HCT116 (cell line): ENCODE data around the gene RPS2. TPM values are rescaled to one million over a fixed set of nuclear protein-coding genes. Genes with fewer than 3 reads are reported as not detected.

Experiments used
- ATAC-seq: fragments of 200-7000 bp; cut with Tn5 transposase; 2 replicates; pipeline ENCODE4 v1.9.1; 2020; ENCODE audit warnings: mild to moderate bottlenecking, moderate library complexity
- BruUV-seq: library from RNA; stranded (reverse); fragments of 400-500 nt; replicated peaks from 2 replicates; lab custom pipeline; 2021; lab: Mats Ljungman, UMichigan
- CTCF ChIA-PET: fragments of 300-600 bp; sonication (Branson Sonifier 250); formaldehyde crosslinking; loops from one replicate; lab custom pipeline; 2021; ENCODE audit warnings: antibody characterized with exemption; lab: Charles Lee
- POLR2A ChIA-PET: fragments of 300-600, 350-600 bp; sonication (Branson Sonifier 250); formaldehyde crosslinking; loops from one replicate; lab custom pipeline; 2021; ENCODE audit warnings: antibody characterized with exemption; lab: Charles Lee
- RAD21 ChIA-PET, 2 experiments: fragments of 300-600 bp; sonication (Branson Sonifier 250); formaldehyde crosslinking; loops; one replicate each; lab custom pipeline; 2023; ENCODE audit warnings: low total read pairs in 2 of 2; ENCODE audit not compliant: uncharacterized antibody in 2 of 2, unreplicated experiment in 2 of 2, low non-redundant PET in 1 of 2; lab: Charles Lee
- DNase-seq: peaks from one replicate; pipeline ENCODE4 v3.0.0-alpha.2; 2010; ENCODE audit warnings: low read depth, low spot score
- H2AFZ ChIP-seq: fragments of 200-600 bp; shearing (Covaris generic), sonication (generic); 2 replicates; pipeline ENCODE4 v1.6.1; 2017; ENCODE audit warnings: low read depth, mixed run types, mixed read lengths, antibody characterized with exemption, low read length; ENCODE audit not compliant: poor library complexity, severe bottlenecking
- H3K27ac ChIP-seq: 2 replicates; pipeline ENCODE4 v1.5.1; 2012; ENCODE audit warnings: low read depth, low read length
- H3K27me3 ChIP-seq: fragments of 200-600 bp; sonication (generic); 2 replicates; pipeline ENCODE4 v1.6.1; 2016; ENCODE audit warnings: mixed run types, low read length, mixed read lengths; ENCODE audit not compliant: insufficient read depth
- H3K36me3 ChIP-seq, 2 experiments: fragments of 200-500 bp in 1 of 2; fragments of 200-600 bp in 1 of 2; sonication (Bioruptor generic) in 1 of 2; sonication (generic) in 1 of 2; 2 replicates each; pipeline versions ENCODE4 v1.5.1 to v1.6.1; 2014 to 2016; ENCODE audit warnings: low read length in 2 of 2, inconsistent platforms in 1 of 2, mixed read lengths in 1 of 2, mixed run types in 1 of 2; ENCODE audit not compliant: insufficient read depth in 2 of 2, control insufficient read depth in 1 of 2
- H3K4me1 ChIP-seq, 2 experiments: fragments of 200-600 bp in 1 of 2; sonication (generic) in 1 of 2; 2 replicates each; pipeline versions ENCODE4 v1.5.1 to v1.6.1; 2012 to 2017; ENCODE audit warnings: low read length in 2 of 2, inconsistent platforms in 1 of 2, mild to moderate bottlenecking in 1 of 2, mixed read lengths in 1 of 2, mixed run types in 1 of 2, moderate library complexity in 1 of 2; ENCODE audit not compliant: insufficient read depth in 2 of 2, control insufficient read depth in 1 of 2
- H3K4me2 ChIP-seq: fragments of 200-600 bp; sonication (generic); 2 replicates; pipeline ENCODE4 v1.6.1; 2017; ENCODE audit warnings: mixed run types, low read length, mixed read lengths
- H3K4me3 ChIP-seq, 2 experiments: fragments of 200-600 bp in 1 of 2; sonication (generic) in 1 of 2; replicated peaks in 1 of 2; 2 replicates each; pipeline ENCODE4 v1.5.1; 2011 to 2016; ENCODE audit warnings: low read length in 2 of 2, control low read depth in 1 of 2, low read depth in 1 of 2, mild to moderate bottlenecking in 1 of 2, mixed read lengths in 1 of 2, mixed run types in 1 of 2
- H3K79me2 ChIP-seq: fragments of 200-600 bp; sonication (generic); 2 replicates; pipeline ENCODE4 v1.6.1; 2017; ENCODE audit warnings: mild to moderate bottlenecking, mixed run types, low read length, moderate library complexity, mixed read lengths; ENCODE audit not compliant: insufficient read depth
- H3K9ac ChIP-seq: fragments of 200-600 bp; sonication (generic); 2 replicates; pipeline ENCODE4 v1.6.1; 2016; ENCODE audit warnings: low read length, mixed read lengths
- H3K9me2 ChIP-seq: fragments of 200-600 bp; sonication (generic), shearing (Covaris generic); 2 replicates; pipeline ENCODE4 v1.6.1; 2017; ENCODE audit warnings: mixed run types, mild to moderate bottlenecking, moderate library complexity; ENCODE audit not compliant: insufficient read depth
- H3K9me3 ChIP-seq, 2 experiments: fragments of 200-500 bp in 1 of 2; fragments of 200-600 bp in 1 of 2; sonication (Bioruptor generic) in 1 of 2; sonication (generic) in 1 of 2; 2 replicates each; pipeline ENCODE4 v1.6.1; 2014 to 2017; ENCODE audit warnings: low read length in 2 of 2, mixed read lengths in 2 of 2, inconsistent platforms in 1 of 2, low read depth in 1 of 2, mild to moderate bottlenecking in 1 of 2, mixed run types in 1 of 2, moderate library complexity in 1 of 2; ENCODE audit not compliant: control insufficient read depth in 1 of 2, insufficient read depth in 1 of 2
- H4K20me1 ChIP-seq: fragments of 200-600 bp; sonication (generic), shearing (Covaris generic); 2 replicates; pipeline ENCODE4 v1.6.1; 2017; ENCODE audit warnings: mixed run types, mild to moderate bottlenecking, moderate library complexity; ENCODE audit not compliant: insufficient read depth
- ATF3 ChIP-seq: IDR thresholded peaks from 2 replicates; pipeline ENCODE4 v1.6.1; 2012
- CTCF ChIP-seq, 3 experiments: fragments of 200-600 bp in 1 of 3; sonication (generic) in 1 of 3; IDR thresholded peaks in 2 of 3; conservative IDR thresholded peaks in 1 of 3; 2 replicates each; pipeline ENCODE4 v1.5.1; 2012 to 2017; ENCODE audit warnings: low read depth in 2 of 3, low read length in 2 of 3, antibody characterized with exemption in 1 of 3, borderline replicate concordance in 1 of 3, control low read depth in 1 of 3, mild to moderate bottlenecking in 1 of 3, mixed read lengths in 1 of 3, mixed run types in 1 of 3, moderate library complexity in 1 of 3; ENCODE audit not compliant: insufficient read depth in 1 of 3
- intact Hi-C: fragments of 100-400 bp; cut with micrococcal nuclease; formaldehyde crosslinking; loops from 2 replicates; pipeline ENCODE4 v1.10.0; 2022
- total RNA-seq: library from RNA; stranded (reverse); gene quantifications from one replicate; pipeline ENCODE4 v1.2.1, GENCODE V29; 2021; ENCODE audit not compliant: unreplicated experiment

The RPS2 gene
- total RNA-seq, 1 experiment from 2014 or later = 6,265 TPM

- Histone ChIP-seq H3K4me1 (peaks cover 6 to 41% of the 10 kb centered on the region in 2 experiments), H3K27ac (peak overlapping the region; percentile 94), H3K79me2 (peaks cover 72% of the 10 kb centered on the region), H3K27me3 (no peaks in the 10 kb centered on the region), H3K9ac (peak overlapping the region; percentile 93), H4K20me1 (peaks cover 11% of the 10 kb centered on the region; the same call in 1 of the 2 replicates), H3K4me2 (peak overlapping the region; percentile 88), H2AFZ (no peak overlapping the region)
- CTCF ChIA-PET = interaction anchor here (0.7 kb wide), 1 partner anchor 20 kb away, joined by 3 read pairs; the partner anchor contains the start of gene GFER
- DNase-seq = no peak
- RAD21 ChIA-PET = interaction anchor here (0.7 kb wide), 3 partner anchors 14 to 104 kb away, joined by 3 to 6 read pairs (median 5); no protein-coding TSS in a partner anchor
- POLR2A ChIA-PET = interaction anchor here (0.7 to 5.9 kb wide), 33 partner anchors 8 to 1056 kb away, joined by 3 to 104 read pairs (median 5); partner anchors contain the start of genes FAHD1, GFER, HAGH and MEIOB
- TF ChIP-seq CTCF (IDR thresholded peaks at IDR 0.05 in 2 of 3, conservative IDR thresholded peaks at IDR 0.05 in 1 of 3; ENCODE audit: borderline replicate concordance in 1 of 3, insufficient read depth in 1 of 3, low read depth in 2 of 3, low read length in 2 of 3) (peak in 1 of 3 experiments; percentile 28; a peak in 2 of 6 replicates), ATF3 (no peak)
- TF ChIP-seq, all 23 proteins: peak for 1
- H3K36me3 ChIP-seq = peaks cover 6 to 20% of the 10 kb centered on the region in 2 experiments
- no TSS peak for BruUV-seq
- intact Hi-C loops = no loop called here
- peak; percentile 2 for ATAC-seq
- H3K9me3 ChIP-seq = no peaks in the 10 kb centered on the region
- peak overlapping the region; percentile 65 to 73 for H3K4me3 ChIP-seq
- H3K9me2 ChIP-seq = no peaks in the 10 kb centered on the region
Measured at GRCh38 chr16:1963806-1964505, 670 bp downstream of the RPS2 start.
